ENCODE data around the gene NFIA. TPM values are rescaled to one million over a fixed set of nuclear protein-coding genes. Genes with fewer than 3 reads are reported as not detected.
A peak's percentile ranks its signal among the peaks of the same experiment; 100 is the strongest.

The NFIA gene
- total RNA-seq, 1 donor from 2014 or later = 1.2 TPM

DNA sequence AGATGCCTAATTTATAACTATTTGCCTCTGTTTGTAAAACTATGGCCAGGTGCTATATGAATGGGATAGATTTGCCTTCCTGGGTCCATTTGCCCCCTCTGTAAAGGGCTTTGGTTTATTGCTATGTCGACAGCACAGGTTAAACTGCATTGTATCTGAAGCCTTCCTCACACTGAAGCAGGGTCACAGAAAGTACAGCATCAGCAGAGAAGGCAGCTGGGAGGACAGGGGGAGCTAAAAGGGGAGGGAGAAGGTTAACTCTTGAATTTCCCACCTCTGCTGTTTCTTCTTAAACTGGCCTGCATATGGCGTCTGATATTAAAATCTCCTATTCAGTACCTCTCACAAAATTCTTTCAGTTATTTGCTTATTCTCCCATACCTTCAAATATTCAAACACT is 345.1 kb downstream of the NFIA start:
- Mint-ChIP-seq H3K27ac (peak overlapping the region; percentile 81), H3K9me3 (ENCODE audit: low read depth) (no peaks in the 10 kb centered on the region), H3K27me3 (no peaks in the 10 kb centered on the region), H3K4me1 (ENCODE audit: low read depth) (peaks cover 37% of the 10 kb centered on the region), H3K36me3 (ENCODE audit: insufficient read depth) (no peaks in the 10 kb centered on the region), H3K4me3 (ENCODE audit: low read depth) (no peak overlapping the region)
- TF ChIP-seq, protein P1, sequence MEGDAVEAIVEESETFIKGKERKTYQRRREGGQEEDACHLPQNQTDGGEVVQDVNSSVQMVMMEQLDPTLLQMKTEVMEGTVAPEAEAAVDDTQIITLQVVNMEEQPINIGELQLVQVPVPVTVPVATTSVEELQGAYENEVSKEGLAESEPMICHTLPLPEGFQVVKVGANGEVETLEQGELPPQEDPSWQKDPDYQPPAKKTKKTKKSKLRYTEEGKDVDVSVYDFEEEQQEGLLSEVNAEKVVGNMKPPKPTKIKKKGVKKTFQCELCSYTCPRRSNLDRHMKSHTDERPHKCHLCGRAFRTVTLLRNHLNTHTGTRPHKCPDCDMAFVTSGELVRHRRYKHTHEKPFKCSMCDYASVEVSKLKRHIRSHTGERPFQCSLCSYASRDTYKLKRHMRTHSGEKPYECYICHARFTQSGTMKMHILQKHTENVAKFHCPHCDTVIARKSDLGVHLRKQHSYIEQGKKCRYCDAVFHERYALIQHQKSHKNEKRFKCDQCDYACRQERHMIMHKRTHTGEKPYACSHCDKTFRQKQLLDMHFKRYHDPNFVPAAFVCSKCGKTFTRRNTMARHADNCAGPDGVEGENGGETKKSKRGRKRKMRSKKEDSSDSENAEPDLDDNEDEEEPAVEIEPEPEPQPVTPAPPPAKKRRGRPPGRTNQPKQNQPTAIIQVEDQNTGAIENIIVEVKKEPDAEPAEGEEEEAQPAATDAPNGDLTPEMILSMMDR (IDR thresholded peaks at IDR 0.05; ENCODE audit: unreplicated experiment) = no peak
- DNase-seq (ENCODE audit: low spot score, unreplicated experiment) = no peak

DNA sequence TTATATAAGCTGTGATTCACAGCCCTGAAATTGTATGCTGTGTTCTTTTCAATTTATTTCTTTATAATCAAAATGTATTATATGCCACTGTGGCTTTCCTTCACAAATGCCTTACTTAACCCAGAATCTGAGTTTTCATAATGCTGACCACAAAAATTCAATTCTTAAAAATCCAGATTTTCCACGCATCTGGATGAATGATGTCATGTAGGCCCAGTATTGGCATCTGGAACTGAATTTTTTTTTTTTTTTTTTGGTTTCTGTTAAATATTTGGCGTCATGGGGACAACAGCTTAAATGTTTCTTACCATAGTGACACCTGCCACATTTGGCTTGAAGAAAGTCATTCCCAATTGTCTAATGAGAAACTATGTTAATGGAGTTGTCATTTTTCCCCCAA is 345.8 kb downstream of the NFIA start:
- H3K9me3 Mint-ChIP-seq (ENCODE audit: low read depth) = no peaks in the 10 kb centered on the region
- no peak overlapping the region for H3K4me3 Mint-ChIP-seq (ENCODE audit: low read depth)
- no peaks in the 10 kb centered on the region for H3K36me3 Mint-ChIP-seq (ENCODE audit: insufficient read depth)
- no peaks in the 10 kb centered on the region for H3K27me3 Mint-ChIP-seq
- H3K4me1 Mint-ChIP-seq (ENCODE audit: low read depth) = peaks cover 37% of the 10 kb centered on the region
- TF ChIP-seq, protein P1 (IDR thresholded peaks at IDR 0.05; ENCODE audit: unreplicated experiment) = no peak
- no peak overlapping the region for H3K27ac Mint-ChIP-seq
- no peak for DNase-seq (ENCODE audit: low spot score, unreplicated experiment)

DNA sequence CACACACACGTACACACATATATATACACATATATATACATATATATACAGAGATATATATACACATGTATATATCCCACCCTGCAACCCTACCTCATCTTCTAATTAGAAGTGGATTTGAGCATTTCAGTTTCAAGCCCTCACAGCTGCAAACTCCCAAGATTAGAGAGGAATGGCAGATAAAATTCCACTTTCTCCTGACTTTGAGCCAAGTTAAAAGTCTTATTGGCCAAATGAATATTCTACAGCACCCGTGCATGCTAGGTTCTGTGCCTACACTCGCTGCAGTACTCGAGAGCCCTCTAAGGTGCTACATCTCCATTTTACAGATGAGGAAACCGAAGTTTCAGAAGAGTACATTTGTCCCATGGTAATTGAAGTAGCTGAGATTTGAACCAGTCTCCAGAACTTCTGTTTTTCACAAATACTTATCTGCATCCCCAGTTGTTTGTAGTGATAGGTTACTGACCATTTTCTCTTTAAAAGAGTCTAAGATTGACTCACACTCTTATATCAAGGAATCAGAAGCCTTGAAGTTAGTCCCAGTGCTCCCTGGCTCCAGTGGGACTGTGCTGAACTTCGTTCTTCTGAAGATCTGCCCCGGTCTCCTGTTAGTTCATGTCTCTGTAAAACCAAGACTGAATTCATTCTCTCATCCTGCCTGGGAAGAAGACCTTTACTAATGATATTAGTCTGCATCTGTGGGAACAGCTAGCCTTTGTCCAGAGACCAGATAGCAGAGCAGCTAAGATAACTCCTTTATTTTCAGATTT is 350.4 kb downstream of the NFIA start:
- no peak for DNase-seq (ENCODE audit: low spot score, unreplicated experiment)
- H3K9me3 Mint-ChIP-seq (ENCODE audit: low read depth) = peaks cover 5% of the 10 kb centered on the region
- TF ChIP-seq, protein P1 (IDR thresholded peaks at IDR 0.05; ENCODE audit: unreplicated experiment) = no peak
- peaks cover 1% of the 10 kb centered on the region for H3K36me3 Mint-ChIP-seq (ENCODE audit: insufficient read depth)
- H3K27me3 Mint-ChIP-seq = peaks cover 3% of the 10 kb centered on the region
- no peak overlapping the region for H3K4me3 Mint-ChIP-seq (ENCODE audit: low read depth)
- peaks cover 15% of the 10 kb centered on the region for H3K4me1 Mint-ChIP-seq (ENCODE audit: low read depth)
- H3K27ac Mint-ChIP-seq = no peak overlapping the region

DNA sequence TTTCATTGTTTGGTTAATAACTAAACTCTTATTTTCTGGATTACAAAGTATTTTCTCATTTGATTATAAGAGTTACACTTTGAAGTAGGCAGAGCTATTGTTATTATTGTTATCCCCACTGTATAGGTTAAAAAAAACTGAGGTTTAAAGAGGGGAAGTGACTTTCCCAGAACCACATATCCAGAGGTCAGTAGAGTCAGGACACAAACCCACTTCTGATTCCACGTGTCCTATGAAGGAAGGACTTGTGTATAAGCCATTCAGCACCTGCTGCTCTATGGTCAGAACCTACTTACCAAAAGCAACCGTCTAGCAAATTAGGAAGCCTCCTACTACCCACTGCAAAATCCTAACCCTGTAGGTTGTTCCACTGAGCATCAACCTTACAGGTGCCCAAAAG is 351.3 kb downstream of the NFIA start:
- Mint-ChIP-seq H3K4me3 (ENCODE audit: low read depth) (no peak overlapping the region), H3K9me3 (ENCODE audit: low read depth) (peaks cover 11% of the 10 kb centered on the region), H3K27me3 (peaks cover 3% of the 10 kb centered on the region), H3K4me1 (ENCODE audit: low read depth) (peaks cover 15% of the 10 kb centered on the region), H3K27ac (no peak overlapping the region), H3K36me3 (ENCODE audit: insufficient read depth) (peaks cover 1% of the 10 kb centered on the region)
- TF ChIP-seq, protein P1 (IDR thresholded peaks at IDR 0.05; ENCODE audit: unreplicated experiment) = no peak
- no peak for DNase-seq (ENCODE audit: low spot score, unreplicated experiment)

DNA sequence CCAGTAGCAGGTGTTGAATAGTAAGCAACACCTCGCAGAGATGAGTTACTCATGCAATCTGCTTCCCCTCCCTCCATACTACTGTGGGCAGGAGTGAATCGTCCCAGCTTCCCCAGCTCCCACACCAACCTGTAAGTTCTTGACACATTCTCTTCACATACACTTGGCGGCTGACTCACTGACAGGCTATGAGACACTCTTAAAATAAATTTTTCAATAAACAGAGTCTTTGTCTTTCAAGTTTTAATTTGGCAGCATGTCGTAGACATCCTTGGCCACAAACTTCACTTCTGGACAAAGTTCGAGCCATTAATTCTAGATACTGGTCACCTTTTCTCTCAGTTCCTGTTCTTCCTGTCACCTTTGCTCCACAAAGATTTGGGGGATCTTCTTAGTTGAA is 351.9 kb downstream of the NFIA start:
- Mint-ChIP-seq H3K36me3 (ENCODE audit: insufficient read depth) (peaks cover 1% of the 10 kb centered on the region), H3K27ac (no peak overlapping the region)

More for the DNA sequence above, 351.9 kb downstream of the NFIA start:
- DNase-seq (ENCODE audit: low spot score, unreplicated experiment) = no peak
- Mint-ChIP-seq H3K27me3 (peaks cover 3% of the 10 kb centered on the region), H3K9me3 (ENCODE audit: low read depth) (peaks cover 11% of the 10 kb centered on the region), H3K4me1 (ENCODE audit: low read depth) (peaks cover 20% of the 10 kb centered on the region), H3K4me3 (ENCODE audit: low read depth) (no peak overlapping the region)
- TF ChIP-seq, protein P1 (IDR thresholded peaks at IDR 0.05; ENCODE audit: unreplicated experiment) = no peak

Measured in progenitor cell of endocrine pancreas (in vitro differentiated cells).